ENCODE data around the gene IVD.

GRCh38 chr15:40461958-40462357 is 56.4 kb downstream of the IVD start:
- TF ChIP-seq CTCF (conservative IDR thresholded peaks at IDR 0.05 in 1 of 2, IDR thresholded peaks at IDR 0.05 in 1 of 2; ENCODE audit: extremely low read depth in 1 of 2, insufficient read depth in 1 of 2, low read depth in 1 of 2, low read length in 2 of 2) (no peak), EZH2 (IDR thresholded peaks at IDR 0.05; ENCODE audit: borderline replicate concordance, low read length) (no peak)
